GM12874 (cell line): ENCODE results near the gene LIMK2.
A peak's percentile ranks its signal among the peaks of the same experiment; 100 is the strongest.

ENCODE experiments used
- TF ChIP-seq, protein P1 (sequence below): IDR thresholded peaks from 2 replicates; pipeline ENCODE4 v1.5.1; 2011; ENCODE audit warnings: low read depth, mild to moderate bottlenecking, control low read depth, low read length, moderate library complexity; ENCODE audit not compliant: insufficient read depth

The LIMK2 gene

DNA sequence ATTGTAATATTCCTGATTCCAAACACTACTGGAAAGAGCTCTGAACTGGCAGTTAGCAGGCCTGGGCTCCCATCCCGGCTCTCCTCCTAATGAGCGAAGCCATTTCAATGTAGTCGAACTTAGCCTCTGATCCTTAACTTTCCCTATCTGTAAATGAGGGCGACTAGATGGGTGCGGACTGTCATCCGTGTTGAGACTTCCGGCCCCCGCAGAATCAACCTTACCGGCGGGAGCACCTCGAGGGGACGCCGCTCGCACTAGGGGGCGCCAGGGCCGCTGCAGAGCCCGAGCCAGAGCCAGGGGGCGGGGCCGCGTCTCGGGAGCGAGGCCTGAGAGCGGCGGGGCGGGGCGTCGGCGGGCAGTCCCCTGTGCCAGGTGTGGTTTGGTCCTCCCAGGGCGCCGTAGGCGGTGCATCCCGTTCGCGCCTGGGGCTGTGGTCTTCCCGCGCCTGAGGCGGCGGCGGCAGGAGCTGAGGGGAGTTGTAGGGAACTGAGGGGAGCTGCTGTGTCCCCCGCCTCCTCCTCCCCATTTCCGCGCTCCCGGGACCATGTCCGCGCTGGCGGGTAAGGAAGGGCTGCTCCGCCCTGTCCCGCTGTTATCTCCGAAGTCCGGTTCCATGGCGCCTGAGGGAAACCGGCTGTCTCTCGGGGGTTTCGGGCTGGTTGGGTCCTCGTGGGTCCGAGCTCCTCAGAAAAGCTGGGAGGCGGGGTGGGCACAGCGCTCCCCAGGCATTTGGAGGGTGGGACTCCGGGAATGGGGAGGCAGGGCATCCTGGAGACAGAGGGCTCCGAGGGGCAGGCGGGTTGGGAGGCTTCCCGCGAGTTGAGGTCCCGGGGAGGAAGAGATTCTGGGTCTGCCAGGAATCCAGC lies at the start of gene LIMK2:
Gene LIMK2 (plus strand): TSS at position 437 of the 869 bp plus-strand sequence. CDS start 111 bp downstream, at position 548.
- TF ChIP-seq, protein P1, sequence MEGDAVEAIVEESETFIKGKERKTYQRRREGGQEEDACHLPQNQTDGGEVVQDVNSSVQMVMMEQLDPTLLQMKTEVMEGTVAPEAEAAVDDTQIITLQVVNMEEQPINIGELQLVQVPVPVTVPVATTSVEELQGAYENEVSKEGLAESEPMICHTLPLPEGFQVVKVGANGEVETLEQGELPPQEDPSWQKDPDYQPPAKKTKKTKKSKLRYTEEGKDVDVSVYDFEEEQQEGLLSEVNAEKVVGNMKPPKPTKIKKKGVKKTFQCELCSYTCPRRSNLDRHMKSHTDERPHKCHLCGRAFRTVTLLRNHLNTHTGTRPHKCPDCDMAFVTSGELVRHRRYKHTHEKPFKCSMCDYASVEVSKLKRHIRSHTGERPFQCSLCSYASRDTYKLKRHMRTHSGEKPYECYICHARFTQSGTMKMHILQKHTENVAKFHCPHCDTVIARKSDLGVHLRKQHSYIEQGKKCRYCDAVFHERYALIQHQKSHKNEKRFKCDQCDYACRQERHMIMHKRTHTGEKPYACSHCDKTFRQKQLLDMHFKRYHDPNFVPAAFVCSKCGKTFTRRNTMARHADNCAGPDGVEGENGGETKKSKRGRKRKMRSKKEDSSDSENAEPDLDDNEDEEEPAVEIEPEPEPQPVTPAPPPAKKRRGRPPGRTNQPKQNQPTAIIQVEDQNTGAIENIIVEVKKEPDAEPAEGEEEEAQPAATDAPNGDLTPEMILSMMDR: peak; percentile 87

DNA sequence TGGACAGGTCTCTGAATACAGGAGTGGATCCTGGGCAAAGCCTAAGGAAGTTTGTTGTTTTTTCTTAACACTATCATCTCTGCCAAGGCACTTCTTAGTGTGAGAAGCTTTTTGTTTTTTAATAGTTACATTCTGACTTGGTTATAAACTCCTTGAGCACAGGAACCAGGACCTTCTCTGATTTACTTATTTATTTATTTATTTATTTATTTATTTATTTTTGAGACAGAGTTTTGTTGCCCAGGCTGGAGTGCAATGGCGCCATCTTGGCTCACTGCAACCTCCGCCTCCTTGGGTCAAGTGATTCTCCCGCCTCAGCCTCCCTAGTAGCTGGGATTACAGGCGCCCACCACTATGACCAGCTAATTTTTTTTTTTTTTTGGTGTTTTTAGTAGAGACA lies 41.1 kb upstream of the LIMK2 start:
- TF ChIP-seq, protein P1: no peak

DNA sequence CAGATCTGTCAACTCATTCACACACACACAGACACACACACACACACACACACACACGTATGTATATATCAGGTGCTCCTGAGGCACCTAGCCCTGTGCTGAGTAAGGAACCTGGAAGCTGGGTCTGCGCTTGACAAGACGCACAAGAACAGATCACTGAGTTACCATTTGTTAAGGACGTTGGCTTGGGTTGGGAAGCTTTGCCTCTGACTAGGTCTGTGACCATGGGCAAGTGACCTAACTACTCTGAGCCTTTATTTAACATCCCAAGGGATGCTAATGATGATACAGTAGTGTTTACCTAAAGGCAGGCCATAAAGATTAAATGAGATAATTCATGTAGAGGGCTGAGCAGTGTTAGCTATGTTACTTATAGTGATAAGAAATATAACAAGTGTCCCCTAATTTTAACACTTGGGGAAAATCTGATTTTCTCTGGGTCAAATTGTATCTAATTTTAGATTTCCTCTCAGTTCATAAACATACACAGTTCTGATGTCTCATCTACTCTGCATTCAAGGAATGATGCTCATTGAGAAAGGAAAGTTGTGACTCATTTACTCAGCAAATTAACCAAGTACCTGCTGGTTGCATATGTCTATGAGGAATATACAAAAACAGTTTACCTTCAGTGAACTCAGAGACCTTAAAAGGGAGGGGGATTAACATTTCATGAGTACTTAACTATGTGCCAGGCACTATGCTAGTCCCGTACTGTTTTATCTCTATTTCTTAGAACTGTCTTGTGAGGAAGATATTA lies 38.5 kb upstream of the LIMK2 start:
- TF ChIP-seq, protein P1: no peak

GRCh38 chr22:31176923-31177322 lies 35.2 kb upstream of the LIMK2 start:
- TF ChIP-seq, protein P1: no peak

DNA sequence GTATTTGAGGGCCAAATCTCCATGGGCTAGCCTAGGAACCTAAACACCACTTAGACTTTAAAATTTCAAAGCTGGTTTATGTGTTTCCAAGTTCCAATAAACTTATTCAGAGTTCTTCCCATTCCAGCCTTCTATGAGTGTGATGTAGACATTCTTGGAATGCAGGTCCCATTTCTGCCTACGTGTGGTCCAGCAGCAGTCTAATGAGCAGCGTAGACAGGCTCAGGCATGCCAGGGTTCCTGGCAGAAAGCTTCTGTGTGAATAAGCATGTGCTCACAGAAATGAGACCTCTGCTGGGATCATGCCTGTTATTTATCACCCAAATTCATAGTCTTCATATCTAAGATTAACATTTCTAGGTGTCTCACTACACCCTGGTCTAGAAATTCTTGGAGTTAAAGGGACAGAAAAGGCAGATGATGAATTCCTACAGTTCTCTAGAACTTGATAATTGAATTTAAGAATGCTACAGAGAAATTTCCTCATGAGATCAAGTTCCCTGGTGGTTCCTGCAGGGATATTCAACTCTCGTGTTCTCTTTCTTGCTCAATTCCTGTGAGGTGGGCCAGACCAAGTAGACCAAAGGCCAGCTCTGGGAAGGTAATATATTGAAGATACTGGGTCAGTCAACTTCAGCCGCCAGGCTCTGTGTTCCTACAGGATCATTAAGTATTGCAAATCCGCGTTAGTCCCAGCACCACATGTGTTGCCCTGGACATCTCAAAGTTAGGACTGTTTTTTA lies 34.5 kb upstream of the LIMK2 start:
- TF ChIP-seq, protein P1: no peak

DNA sequence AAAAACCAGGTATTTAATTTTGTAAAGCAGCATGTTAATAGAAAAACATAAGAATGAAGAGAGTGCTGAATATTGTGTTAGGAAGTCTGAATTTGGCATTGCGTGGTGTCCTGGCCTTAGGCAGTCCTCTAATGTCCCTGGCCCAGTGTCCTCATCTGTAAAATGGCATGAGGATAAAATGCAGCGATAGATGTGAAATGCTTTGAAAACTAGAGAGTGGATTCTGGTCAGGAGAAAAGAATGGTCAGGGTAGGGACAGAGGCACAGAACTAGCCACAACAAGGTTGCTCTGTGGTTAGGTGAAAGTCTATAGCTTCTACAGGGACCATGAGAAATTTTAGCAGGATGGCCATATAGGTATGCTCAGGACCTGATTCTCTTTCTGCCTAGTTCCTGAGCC lies 33.2 kb upstream of the LIMK2 start:
- TF ChIP-seq, protein P1: no peak

GRCh38 chr22:31179345-31179744 lies 32.8 kb upstream of the LIMK2 start:
- TF ChIP-seq, protein P1: no peak
